Measurements from ENCODE around the gene EIF4G3.
"Not testable (repeated sequence)": the region's sequence is repeated elsewhere in the genome, so short reads cannot be mapped to it uniquely, and the experiment has no call there.

The EIF4G3 gene

GRCh38 chr1:20928146-20928545 lies 248.6 kb downstream of the EIF4G3 start:
- no peak for DNase-seq

- DNase-seq = no peak
Measured at GRCh38 chr1:20921285-20921684, 255.4 kb downstream of the EIF4G3 start.

GRCh38 chr1:20913242-20913641 lies 263.5 kb downstream of the EIF4G3 start:
- DNase-seq = no peak

- DNase-seq = not testable (repeated sequence)
Measured at GRCh38 chr1:20907526-20907925, 269.2 kb downstream of the EIF4G3 start.

- DNase-seq = peak; percentile 6
Measured at GRCh38 chr1:20903437-20903836, 273.3 kb downstream of the EIF4G3 start.

GRCh38 chr1:20900056-20900455 lies 276.6 kb downstream of the EIF4G3 start:
- DNase-seq = no peak

GRCh38 chr1:20899154-20899972 lies 277.3 kb downstream of the EIF4G3 start:
- DNase-seq = no peak

- no peak for DNase-seq
Measured at GRCh38 chr1:20896826-20897225, 279.9 kb downstream of the EIF4G3 start.

GRCh38 chr1:20893931-20894330 lies 282.8 kb downstream of the EIF4G3 start:
- DNase-seq = no peak

- no peak for DNase-seq
Measured at GRCh38 chr1:20891091-20891490, 285.6 kb downstream of the EIF4G3 start.

- DNase-seq = no peak
Measured at GRCh38 chr1:20887246-20887645, 289.5 kb downstream of the EIF4G3 start.

GRCh38 chr1:20885121-20885520 lies 291.6 kb downstream of the EIF4G3 start:
- DNase-seq = no peak

GRCh38 chr1:20884513-20884912 lies 292.2 kb downstream of the EIF4G3 start:
- DNase-seq = no peak

- DNase-seq = no peak
Measured at GRCh38 chr1:20883766-20884165, 292.9 kb downstream of the EIF4G3 start.

GRCh38 chr1:20882837-20883236 lies 293.9 kb downstream of the EIF4G3 start:
- no peak for DNase-seq

GRCh38 chr1:20878799-20879198 lies 297.9 kb downstream of the EIF4G3 start:
- no peak for DNase-seq

GRCh38 chr1:20875198-20875973 lies 301.3 kb downstream of the EIF4G3 start:
- DNase-seq = no peak

- no peak for DNase-seq
Measured at GRCh38 chr1:20873311-20873710, 303.4 kb downstream of the EIF4G3 start.

- no peak for DNase-seq
Measured at GRCh38 chr1:20871419-20871818, 305.3 kb downstream of the EIF4G3 start.

- DNase-seq = no peak
Measured at GRCh38 chr1:20870718-20871117, 306.0 kb downstream of the EIF4G3 start.

GRCh38 chr1:20868263-20868662 lies 308.4 kb downstream of the EIF4G3 start:
- DNase-seq = no peak

- no peak for DNase-seq
Measured at GRCh38 chr1:20867847-20868246, 308.9 kb downstream of the EIF4G3 start.

- DNase-seq = no peak
Measured at GRCh38 chr1:20867062-20867461, 309.6 kb downstream of the EIF4G3 start.

GRCh38 chr1:20865001-20865400 lies 311.7 kb downstream of the EIF4G3 start:
- no peak for DNase-seq
